ENCODE measurements around the gene AKIRIN2. TPM values are rescaled to one million over a fixed set of nuclear protein-coding genes. Genes with fewer than 3 reads are reported as not detected.

AKIRIN2 gene
- total RNA-seq, 1 donor from 2014 or later: 22.6 TPM

GRCh38 chr6:87655824-87656223, 46.2 kb downstream of the AKIRIN2 start:
- no peaks in the 10 kb centered on the region for H3K27me3 ChIP-seq (ENCODE audit: control insufficient read depth, insufficient read depth, low read length)
- FAIRE-seq (no peak), DNase-seq (ENCODE audit: low read depth) (no peak)
- TF ChIP-seq CTCF (IDR thresholded peaks at IDR 0.05; ENCODE audit: insufficient read depth, low read length, severe bottlenecking): no peak
- H3K36me3 ChIP-seq (ENCODE audit: control insufficient read depth, insufficient read depth, low read length): peaks cover 4% of the 10 kb centered on the region
- no peak overlapping the region for H3K4me3 ChIP-seq (ENCODE audit: low read depth, low read length)

GRCh38 chr6:87654875-87655454, 47.1 kb downstream of the AKIRIN2 start:
- H3K27me3 ChIP-seq (ENCODE audit: control insufficient read depth, insufficient read depth, low read length): no peaks in the 10 kb centered on the region
- H3K36me3 ChIP-seq (ENCODE audit: control insufficient read depth, insufficient read depth, low read length): peaks cover 4% of the 10 kb centered on the region
- no peak for DNase-seq (ENCODE audit: low read depth)
- no peak for TF ChIP-seq CTCF (IDR thresholded peaks at IDR 0.05; ENCODE audit: insufficient read depth, low read length, severe bottlenecking)
- FAIRE-seq: no peak
- H3K4me3 ChIP-seq (ENCODE audit: low read depth, low read length): no peak overlapping the region

- Histone ChIP-seq H3K36me3 (ENCODE audit: control insufficient read depth, insufficient read depth, low read length) (peaks cover 4% of the 10 kb centered on the region), H3K4me3 (ENCODE audit: low read depth, low read length) (no peak overlapping the region), H3K27me3 (ENCODE audit: control insufficient read depth, insufficient read depth, low read length) (no peaks in the 10 kb centered on the region)
- DNase-seq (ENCODE audit: low read depth) (no peak), FAIRE-seq (no peak)
- no peak for TF ChIP-seq CTCF (IDR thresholded peaks at IDR 0.05; ENCODE audit: insufficient read depth, low read length, severe bottlenecking)
Measured at GRCh38 chr6:87654122-87654521, 47.9 kb downstream of the AKIRIN2 start.

- DNase-seq (ENCODE audit: low read depth) (no peak), FAIRE-seq (no peak)
- Histone ChIP-seq H3K4me3 (ENCODE audit: low read depth, low read length) (no peak overlapping the region), H3K36me3 (ENCODE audit: control insufficient read depth, insufficient read depth, low read length) (peaks cover 4% of the 10 kb centered on the region), H3K27me3 (ENCODE audit: control insufficient read depth, insufficient read depth, low read length) (no peaks in the 10 kb centered on the region)
- TF ChIP-seq CTCF (IDR thresholded peaks at IDR 0.05; ENCODE audit: insufficient read depth, low read length, severe bottlenecking): no peak
Measured at GRCh38 chr6:87653074-87653962, 48.7 kb downstream of the AKIRIN2 start.

GRCh38 chr6:87645080-87645479, 57.0 kb downstream of the AKIRIN2 start:
- DNase-seq (ENCODE audit: low read depth) (no peak), FAIRE-seq (no peak)
- Histone ChIP-seq H3K4me3 (ENCODE audit: low read depth, low read length) (no peak overlapping the region), H3K27me3 (ENCODE audit: control insufficient read depth, insufficient read depth, low read length) (no peaks in the 10 kb centered on the region), H3K36me3 (ENCODE audit: control insufficient read depth, insufficient read depth, low read length) (no peaks in the 10 kb centered on the region)
- no peak for TF ChIP-seq CTCF (IDR thresholded peaks at IDR 0.05; ENCODE audit: insufficient read depth, low read length, severe bottlenecking)

Measured in bronchial epithelial cell (primary cell).